SK-N-SH (cell line): ENCODE data around the gene ZNF608. TPM values are rescaled to one million over a fixed set of nuclear protein-coding genes. Genes with fewer than 3 reads are reported as not detected.

Experiments used
- CTCF ChIA-PET: fragments of 300-600, 350-600 bp; formaldehyde crosslinking; extraction: SDS; loops from one replicate; lab custom pipeline; 2021; lab: Yijun Ruan, JAX
- POLR2A ChIA-PET: fragments of 350-600 bp; sonication (Branson Sonifier 250); formaldehyde crosslinking; extraction: SDS; loops from one replicate; lab custom pipeline; 2020; ENCODE audit warnings: antibody characterized with exemption, inconsistent platforms; lab: Yijun Ruan, JAX
- DNase-seq: peaks from one replicate; pipeline ENCODE4 v3.0.0; 2012
- H2AFZ ChIP-seq: fragments of 200-600 bp; sonication (generic); 2 replicates; pipeline ENCODE4 v1.8.1; 2016; ENCODE audit warnings: antibody characterized with exemption, mild to moderate bottlenecking, low read depth
- H3F3A ChIP-seq: fragments of 200-600 bp; sonication (generic); replicated peaks from 2 replicates; pipeline ENCODE3; 2016; ENCODE audit warnings: antibody characterized with exemption, mild to moderate bottlenecking; ENCODE audit not compliant: insufficient read depth
- H3K27ac ChIP-seq, 2 experiments: fragments of 200-500 bp in 1 of 2; fragments of 200-600 bp in 1 of 2; sonication (Bioruptor generic) in 1 of 2; sonication (generic), shearing (Covaris generic) in 1 of 2; 2 replicates each; pipeline versions ENCODE4 v1.5.1 to v1.6.1; 2014 to 2016; ENCODE audit warnings: low read depth in 2 of 2, inconsistent platforms in 1 of 2, low read length in 1 of 2, mild to moderate bottlenecking in 1 of 2, mixed read lengths in 1 of 2
- H3K27me3 ChIP-seq: fragments of 200-600 bp; sonication (generic), shearing (Covaris generic); 2 replicates; pipeline ENCODE4 v1.6.1; 2016; ENCODE audit warnings: mixed run types; ENCODE audit not compliant: insufficient read depth
- H3K36me3 ChIP-seq, 2 experiments: fragments of 200-500 bp in 1 of 2; fragments of 200-600 bp in 1 of 2; sonication (Bioruptor generic) in 1 of 2; sonication (generic) in 1 of 2; replicated peaks in 1 of 2; 2 replicates each; pipeline versions ENCODE3 to v1.5.1; 2014 to 2016; ENCODE audit warnings: low read length in 1 of 2, mild to moderate bottlenecking in 1 of 2; ENCODE audit not compliant: insufficient read depth in 2 of 2, control insufficient read depth in 1 of 2
- H3K4me1 ChIP-seq, 2 experiments: fragments of 200-500 bp in 1 of 2; fragments of 200-600 bp in 1 of 2; sonication (Bioruptor generic) in 1 of 2; sonication (generic), shearing (Covaris generic) in 1 of 2; 2 replicates each; pipeline versions ENCODE4 v1.5.1 to v1.6.1; 2014 to 2016; ENCODE audit warnings: low read depth in 1 of 2, low read length in 1 of 2, mixed run types in 1 of 2; ENCODE audit not compliant: insufficient read depth in 2 of 2, control insufficient read depth in 1 of 2
- H3K4me2 ChIP-seq: fragments of 200-600 bp; sonication (generic), shearing (Covaris generic); 2 replicates; pipeline ENCODE4 v1.6.1; 2017; ENCODE audit warnings: mixed run types
- H3K4me3 ChIP-seq, 2 experiments: fragments of 200-500 bp in 1 of 2; fragments of 200-600 bp in 1 of 2; sonication (Bioruptor generic) in 1 of 2; sonication (generic), shearing (Covaris generic) in 1 of 2; 2 replicates each; pipeline versions ENCODE4 v1.5.1 to v1.8.1; 2014 to 2016; ENCODE audit warnings: low read depth in 2 of 2, inconsistent platforms in 1 of 2, low read length in 1 of 2, mild to moderate bottlenecking in 1 of 2, mixed read lengths in 1 of 2, moderate library complexity in 1 of 2
- H3K79me2 ChIP-seq: fragments of 200-600 bp; sonication (generic); 2 replicates; pipeline ENCODE4 v1.8.1; 2017; ENCODE audit warnings: mild to moderate bottlenecking; ENCODE audit not compliant: insufficient read depth
- H3K9ac ChIP-seq: fragments of 200-600 bp; sonication (generic); 2 replicates; pipeline ENCODE4 v1.6.1; 2017; ENCODE audit warnings: mixed run types
- H3K9me2 ChIP-seq: fragments of 200-600 bp; sonication (generic); 2 replicates; pipeline ENCODE4 v1.6.1; 2017; ENCODE audit warnings: mixed run types
- H3K9me3 ChIP-seq: fragments of 200-600 bp; sonication (generic); 2 replicates; pipeline ENCODE4 v1.6.1; 2017; ENCODE audit warnings: mixed run types, mild to moderate bottlenecking, moderate library complexity
- H4K20me1 ChIP-seq: fragments of 200-600 bp; sonication (generic); 2 replicates; pipeline ENCODE4 v1.6.1; 2017; ENCODE audit warnings: mild to moderate bottlenecking, mixed run types; ENCODE audit not compliant: insufficient read depth
- CHD2 ChIP-seq: fragments of 150-350 bp; IDR thresholded peaks from 2 replicates; pipeline ENCODE4 v1.6.1; 2018; ENCODE audit warnings: low read length; ENCODE audit not compliant: partially characterized antibody
- EP300 ChIP-seq, 2 experiments: IDR thresholded peaks; 2 replicates each; pipeline versions ENCODE4 v1.4.0 to v1.6.1; 2012; ENCODE audit warnings: borderline replicate concordance in 1 of 2, low read depth in 1 of 2, low read length in 1 of 2
- EZH2phosphoT487 ChIP-seq: fragments of 200-600 bp; sonication (generic); IDR thresholded peaks from 2 replicates; pipeline ENCODE4 v1.6.1; 2017; ENCODE audit warnings: low read depth, mixed run types, mild to moderate bottlenecking, antibody characterized with exemption, moderate library complexity, borderline replicate concordance
- MEF2A ChIP-seq: IDR thresholded peaks from 2 replicates; pipeline ENCODE4 v1.4.0; 2012; ENCODE audit warnings: low read depth, borderline replicate concordance
- NRF1 ChIP-seq: IDR thresholded peaks from 2 replicates; pipeline ENCODE4 v1.6.1; 2012; ENCODE audit warnings: low read depth, mild to moderate bottlenecking, low read length
- POLR2AphosphoS5 ChIP-seq: IDR thresholded peaks from 2 replicates; pipeline ENCODE4 v1.6.1; 2012; ENCODE audit warnings: low read depth, low read length
- RAD21 ChIP-seq: IDR thresholded peaks from 2 replicates; pipeline ENCODE4 v1.6.1; 2012; ENCODE audit warnings: mild to moderate bottlenecking, low read length
- REST ChIP-seq: IDR thresholded peaks from 2 replicates; pipeline ENCODE4 v1.6.1; 2012; ENCODE audit warnings: mild to moderate bottlenecking, low read depth, low read length, moderate library complexity
- RFX5 ChIP-seq: IDR thresholded peaks from 2 replicates; pipeline ENCODE4 v1.6.1; 2012; ENCODE audit warnings: mild to moderate bottlenecking, improper control_type of control experiment, low read length
- TCF12 ChIP-seq: IDR thresholded peaks from 2 replicates; pipeline ENCODE4 v1.4.0; 2012
- TEAD4 ChIP-seq: IDR thresholded peaks from 2 replicates; pipeline ENCODE4 v1.4.0; 2012; ENCODE audit warnings: mild to moderate bottlenecking, borderline replicate concordance; ENCODE audit not compliant: insufficient read depth
- USF2 ChIP-seq: fragments of 150-350 bp; IDR thresholded peaks from 2 replicates; pipeline ENCODE4 v1.6.1; 2017; ENCODE audit warnings: antibody characterized with exemption, low read length, low read depth, borderline replicate concordance
- YY1 ChIP-seq: IDR thresholded peaks from 2 replicates; pipeline ENCODE4 v1.4.0; 2012; ENCODE audit warnings: low read depth, mild to moderate bottlenecking
- WGBS: methylation state at CpG from one replicate; pipeline ENCODE4 v1.1.6; 2017; ENCODE audit warnings: low lambda C conversion rate; 5-methylcytosine and 5-hydroxymethylcytosine counted together
- polyA plus RNA-seq, 3 experiments: library from polyadenylated mRNA; depleted of rRNA; stranded (reverse); fragments of >200 nt; gene quantifications; 2 replicates each; pipeline ENCODE4 v1.2.3, GENCODE V29; 2012
- TF ChIP-seq, protein P1 (sequence below): fragments of 150-350 bp; IDR thresholded peaks from 2 replicates; pipeline ENCODE4 v1.6.1; 2016; ENCODE audit warnings: mild to moderate bottlenecking, low read depth, low read length
- TF ChIP-seq, protein P2 (sequence below): fragments of 200-600 bp; sonication (generic); IDR thresholded peaks from 2 replicates; pipeline ENCODE4 v1.6.1; 2017; ENCODE audit warnings: antibody characterized with exemption, mild to moderate bottlenecking, moderate library complexity

The ZNF608 gene
- polyA plus RNA-seq, 1 of the 3 experiments (the other 2 are of a cell fraction), result 4.9 TPM

DNA sequence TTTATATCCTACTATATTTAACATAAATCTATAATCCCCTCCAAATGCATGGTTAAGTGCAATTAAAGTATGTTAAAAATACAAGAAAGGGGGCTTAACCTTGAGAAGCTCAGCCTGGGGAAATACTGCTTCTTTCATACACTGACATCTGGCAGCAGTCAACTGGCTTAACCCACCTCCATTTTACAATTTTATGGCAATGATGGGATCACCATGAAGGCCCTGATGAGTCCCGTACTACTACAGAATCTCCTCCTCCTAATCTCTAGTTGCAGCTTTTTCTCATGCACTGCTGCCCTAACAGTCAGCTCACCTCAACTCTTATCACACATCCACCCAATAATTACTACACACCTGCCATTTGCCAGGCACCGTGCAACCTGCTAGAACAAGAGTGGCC is 40.9 kb downstream of the ZNF608 start:
- no peak for TF ChIP-seq POLR2AphosphoS5
- TF ChIP-seq, protein P1, sequence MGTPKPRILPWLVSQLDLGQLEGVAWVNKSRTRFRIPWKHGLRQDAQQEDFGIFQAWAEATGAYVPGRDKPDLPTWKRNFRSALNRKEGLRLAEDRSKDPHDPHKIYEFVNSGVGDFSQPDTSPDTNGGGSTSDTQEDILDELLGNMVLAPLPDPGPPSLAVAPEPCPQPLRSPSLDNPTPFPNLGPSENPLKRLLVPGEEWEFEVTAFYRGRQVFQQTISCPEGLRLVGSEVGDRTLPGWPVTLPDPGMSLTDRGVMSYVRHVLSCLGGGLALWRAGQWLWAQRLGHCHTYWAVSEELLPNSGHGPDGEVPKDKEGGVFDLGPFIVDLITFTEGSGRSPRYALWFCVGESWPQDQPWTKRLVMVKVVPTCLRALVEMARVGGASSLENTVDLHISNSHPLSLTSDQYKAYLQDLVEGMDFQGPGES, result no peak
- TF ChIP-seq TCF12, result no peak
- TF ChIP-seq REST, result no peak
- TF ChIP-seq RFX5, result no peak
- no peak for TF ChIP-seq NRF1
- TF ChIP-seq CHD2, result no peak
- no peak for TF ChIP-seq USF2
- TF ChIP-seq MEF2A, result no peak
- no peak for TF ChIP-seq RAD21
- no peak for TF ChIP-seq EP300 (IDR thresholded peaks at IDR 0.05; ENCODE audit: borderline replicate concordance in 1 of 2, low read depth in 1 of 2, low read length in 1 of 2)
- TF ChIP-seq, protein P2, sequence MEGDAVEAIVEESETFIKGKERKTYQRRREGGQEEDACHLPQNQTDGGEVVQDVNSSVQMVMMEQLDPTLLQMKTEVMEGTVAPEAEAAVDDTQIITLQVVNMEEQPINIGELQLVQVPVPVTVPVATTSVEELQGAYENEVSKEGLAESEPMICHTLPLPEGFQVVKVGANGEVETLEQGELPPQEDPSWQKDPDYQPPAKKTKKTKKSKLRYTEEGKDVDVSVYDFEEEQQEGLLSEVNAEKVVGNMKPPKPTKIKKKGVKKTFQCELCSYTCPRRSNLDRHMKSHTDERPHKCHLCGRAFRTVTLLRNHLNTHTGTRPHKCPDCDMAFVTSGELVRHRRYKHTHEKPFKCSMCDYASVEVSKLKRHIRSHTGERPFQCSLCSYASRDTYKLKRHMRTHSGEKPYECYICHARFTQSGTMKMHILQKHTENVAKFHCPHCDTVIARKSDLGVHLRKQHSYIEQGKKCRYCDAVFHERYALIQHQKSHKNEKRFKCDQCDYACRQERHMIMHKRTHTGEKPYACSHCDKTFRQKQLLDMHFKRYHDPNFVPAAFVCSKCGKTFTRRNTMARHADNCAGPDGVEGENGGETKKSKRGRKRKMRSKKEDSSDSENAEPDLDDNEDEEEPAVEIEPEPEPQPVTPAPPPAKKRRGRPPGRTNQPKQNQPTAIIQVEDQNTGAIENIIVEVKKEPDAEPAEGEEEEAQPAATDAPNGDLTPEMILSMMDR, result no peak
- no peak for TF ChIP-seq YY1
- TF ChIP-seq EZH2phosphoT487, result no peak
- no peak for TF ChIP-seq TEAD4
- Histone ChIP-seq H4K20me1 (no peaks in the 10 kb centered on the region; the same call in 1 of the 2 replicates), H3F3A (peaks cover 3% of the 10 kb centered on the region), H3K9ac (no peak overlapping the region), H3K4me3 (no peak overlapping the region), H3K9me2 (no peaks in the 10 kb centered on the region), H3K4me2 (no peak overlapping the region), H3K27me3 (no peaks in the 10 kb centered on the region), H3K36me3 (no peaks in the 10 kb centered on the region), H3K4me1 (peaks cover 0 to 35% of the 10 kb centered on the region in 2 experiments; a peak in 2 of 4 replicates), H3K79me2 (no peaks in the 10 kb centered on the region), H3K27ac (peak overlapping the region in 1 of 2 experiments; percentile 92; a peak in 2 of 4 replicates), H2AFZ (no peak overlapping the region), H3K9me3 (no peaks in the 10 kb centered on the region)
- POLR2A ChIA-PET, result interaction anchor here (1.0 to 1.5 kb wide), 2 partner anchors 13 to 43 kb away, joined by 3 to 4 read pairs; no protein-coding TSS in a partner anchor
- CTCF ChIA-PET, result no interaction called here
- 90% methylated on average over 2 of the region's 2 CpGs for WGBS
- no peak for DNase-seq
